Stomach (tissue), 9 donors: Measurements from ENCODE around the gene RBM38. TPM values are rescaled to one million over a fixed set of nuclear protein-coding genes. Genes with fewer than 3 reads are reported as not detected.

Experiments used
- DNase-seq, 2 donors: peaks; one replicate each; pipeline versions ENCODE4 v3.0.0 to v3.0.0-alpha.2; 2013 to 2019
- H3K27ac ChIP-seq, 5 donors: fragments of 200-600 bp in 4 of 5; sonication (generic) in 4 of 5; one replicate each; pipeline ENCODE4 v1.5.1; 2013 to 2019; ENCODE audit warnings: mild to moderate bottlenecking in 1 of 5, moderate library complexity in 1 of 5
- H3K27me3 ChIP-seq, 3 donors: fragments of 200-600 bp; sonication (generic); one replicate each; pipeline ENCODE4 v1.5.1; 2017 to 2019; ENCODE audit warnings: mixed run types in 1 of 3
- H3K36me3 ChIP-seq, 4 donors: fragments of 200-600 bp; sonication (generic); 1 replicate in 3 of 4; 2 replicates in 1 of 4; pipeline ENCODE4 v1.5.1; 2016 to 2019
- H3K4me1 ChIP-seq, 4 donors: fragments of 200-600 bp; sonication (generic); one replicate each; pipeline ENCODE4 v1.5.1; 2016 to 2019
- H3K4me3 ChIP-seq, 4 donors: fragments of 200-600 bp; sonication (generic) in 3 of 4; one replicate each; pipeline ENCODE4 v1.5.1; 2016 to 2019; ENCODE audit warnings: mild to moderate bottlenecking in 1 of 4
- H3K9me3 ChIP-seq, 4 donors: fragments of 200-600 bp; sonication (generic); one replicate each; pipeline ENCODE4 v1.5.1; 2016 to 2019
- EP300 ChIP-seq: sonication (generic); formaldehyde crosslinking; IDR thresholded peaks from one replicate; pipeline ENCODE4 v1.6.1; 2017; ENCODE audit warnings: antibody characterized with exemption
- POLR2A ChIP-seq, 4 donors: fragments of 450-650 bp; IDR thresholded peaks; one replicate each; pipeline ENCODE4 v1.6.1; 2016; ENCODE audit warnings: antibody characterized with exemption in 4 of 4, control low read depth in 2 of 4, mild to moderate bottlenecking in 1 of 4, moderate library complexity in 1 of 4
- POLR2AphosphoS5 ChIP-seq, 3 donors: sonication (generic); formaldehyde crosslinking; IDR thresholded peaks; one replicate each; pipeline ENCODE4 v1.6.1; 2016; ENCODE audit warnings: antibody characterized with exemption in 3 of 3
- WGBS, 5 donors: extraction: QIAGEN DNeasy Blood & Tissue Kit in 3 of 5; methylation state at CpG; one replicate each; pipeline versions ENCODE4 v1.1.5 to v1.1.7; 2013 to 2018; 5-methylcytosine and 5-hydroxymethylcytosine counted together
- intact Hi-C: fragments of 100-400 bp; cut with DNase I; formaldehyde crosslinking; loops from one replicate; pipeline ENCODE4 v1.15.1; 2023; ENCODE audit warnings: low total_unique reads
- polyA plus RNA-seq, 3 donors: library from polyadenylated mRNA; stranded (reverse); fragments of 200-250 nt; gene quantifications; one replicate each; pipeline ENCODE4 v1.2.3, GENCODE V29; 2013
- total RNA-seq, 5 donors: library from RNA; depleted of rRNA; stranded (reverse); fragments of >200 nt; gene quantifications; one replicate each; pipeline versions ENCODE4 v1.1.0 to v1.2.3, GENCODE V29; 2014 to 2016
- TF ChIP-seq, protein P1 (sequence below), 7 experiments: fragments of 450-650 bp in 4 of 7; fragments of 200-600 bp in 3 of 7; sonication (generic) in 3 of 7; IDR thresholded peaks; one replicate each; pipeline ENCODE4 v1.5.1; 2016 to 2019; ENCODE audit warnings: antibody characterized with exemption in 7 of 7, control low read depth in 2 of 7, mild to moderate bottlenecking in 1 of 7
- donor health status: healthy with polysubstance abuse.
- donor health status: Bipolar disorder and iron deficiency.
- donor health status: healthy.

Gene RBM38
- total and polyA plus RNA-seq, 8 donors = 5.3 to 37.8 (median 16.4) TPM

GRCh38 chr20:57393321-57394120, 2.3 kb downstream of the RBM38 start:
- Histone ChIP-seq H3K36me3 (peaks cover 9 to 51% (median 29%) of the 10 kb centered on the region in 4 donors), H3K4me3 (peak overlapping the region; percentile 70 to 94 (median 83))

GRCh38 chr20:57394121-57395082, 3.2 kb downstream of the RBM38 start:
- no peaks in the 10 kb centered on the region for H3K9me3 ChIP-seq
- no peak for DNase-seq
- no peak for TF ChIP-seq POLR2A (IDR thresholded peaks at IDR 0.05)
- TF ChIP-seq POLR2AphosphoS5 (IDR thresholded peaks at IDR 0.05) = no peak
- no peak for TF ChIP-seq EP300
- TF ChIP-seq, protein P1, sequence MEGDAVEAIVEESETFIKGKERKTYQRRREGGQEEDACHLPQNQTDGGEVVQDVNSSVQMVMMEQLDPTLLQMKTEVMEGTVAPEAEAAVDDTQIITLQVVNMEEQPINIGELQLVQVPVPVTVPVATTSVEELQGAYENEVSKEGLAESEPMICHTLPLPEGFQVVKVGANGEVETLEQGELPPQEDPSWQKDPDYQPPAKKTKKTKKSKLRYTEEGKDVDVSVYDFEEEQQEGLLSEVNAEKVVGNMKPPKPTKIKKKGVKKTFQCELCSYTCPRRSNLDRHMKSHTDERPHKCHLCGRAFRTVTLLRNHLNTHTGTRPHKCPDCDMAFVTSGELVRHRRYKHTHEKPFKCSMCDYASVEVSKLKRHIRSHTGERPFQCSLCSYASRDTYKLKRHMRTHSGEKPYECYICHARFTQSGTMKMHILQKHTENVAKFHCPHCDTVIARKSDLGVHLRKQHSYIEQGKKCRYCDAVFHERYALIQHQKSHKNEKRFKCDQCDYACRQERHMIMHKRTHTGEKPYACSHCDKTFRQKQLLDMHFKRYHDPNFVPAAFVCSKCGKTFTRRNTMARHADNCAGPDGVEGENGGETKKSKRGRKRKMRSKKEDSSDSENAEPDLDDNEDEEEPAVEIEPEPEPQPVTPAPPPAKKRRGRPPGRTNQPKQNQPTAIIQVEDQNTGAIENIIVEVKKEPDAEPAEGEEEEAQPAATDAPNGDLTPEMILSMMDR (IDR thresholded peaks at IDR 0.05) = no peak
- no peaks in the 10 kb centered on the region for H3K27me3 ChIP-seq
- WGBS, 5 donors = 58 to 81% (median 71%) methylated on average over 18 to 27 of the region's 27 CpGs
- H3K4me1 ChIP-seq = peaks cover 73 to 92% (median 88%) of the 10 kb centered on the region in 4 donors
- H3K36me3 ChIP-seq = peaks cover 9 to 51% (median 29%) of the 10 kb centered on the region in 4 donors
- H3K27ac ChIP-seq = peak overlapping the region in 4 of 5 donors; percentile 84 to 92 (median 88)
- H3K4me3 ChIP-seq = peak overlapping the region in 2 of 4 donors; percentile 13 to 94
- intact Hi-C loops = no loop called here

More at GRCh38 chr20:57393321-57394120, 2.3 kb downstream of the RBM38 start:
- Histone ChIP-seq H3K27me3 (no peaks in the 10 kb centered on the region), H3K4me1 (peaks cover 69 to 91% (median 87%) of the 10 kb centered on the region in 4 donors), H3K9me3 (no peaks in the 10 kb centered on the region), H3K27ac (peak overlapping the region in 4 of 5 donors; percentile 84 to 92 (median 88))
- WGBS, 5 donors = 72 to 78% (median 75%) methylated on average over 11 to 14 of the region's 14 CpGs
- peak in 1 of 2 donors; percentile 55 for DNase-seq
- TF ChIP-seq POLR2A (IDR thresholded peaks at IDR 0.05) (no peak), POLR2AphosphoS5 (IDR thresholded peaks at IDR 0.05) (no peak)
- intact Hi-C loops = no loop called here

DNA sequence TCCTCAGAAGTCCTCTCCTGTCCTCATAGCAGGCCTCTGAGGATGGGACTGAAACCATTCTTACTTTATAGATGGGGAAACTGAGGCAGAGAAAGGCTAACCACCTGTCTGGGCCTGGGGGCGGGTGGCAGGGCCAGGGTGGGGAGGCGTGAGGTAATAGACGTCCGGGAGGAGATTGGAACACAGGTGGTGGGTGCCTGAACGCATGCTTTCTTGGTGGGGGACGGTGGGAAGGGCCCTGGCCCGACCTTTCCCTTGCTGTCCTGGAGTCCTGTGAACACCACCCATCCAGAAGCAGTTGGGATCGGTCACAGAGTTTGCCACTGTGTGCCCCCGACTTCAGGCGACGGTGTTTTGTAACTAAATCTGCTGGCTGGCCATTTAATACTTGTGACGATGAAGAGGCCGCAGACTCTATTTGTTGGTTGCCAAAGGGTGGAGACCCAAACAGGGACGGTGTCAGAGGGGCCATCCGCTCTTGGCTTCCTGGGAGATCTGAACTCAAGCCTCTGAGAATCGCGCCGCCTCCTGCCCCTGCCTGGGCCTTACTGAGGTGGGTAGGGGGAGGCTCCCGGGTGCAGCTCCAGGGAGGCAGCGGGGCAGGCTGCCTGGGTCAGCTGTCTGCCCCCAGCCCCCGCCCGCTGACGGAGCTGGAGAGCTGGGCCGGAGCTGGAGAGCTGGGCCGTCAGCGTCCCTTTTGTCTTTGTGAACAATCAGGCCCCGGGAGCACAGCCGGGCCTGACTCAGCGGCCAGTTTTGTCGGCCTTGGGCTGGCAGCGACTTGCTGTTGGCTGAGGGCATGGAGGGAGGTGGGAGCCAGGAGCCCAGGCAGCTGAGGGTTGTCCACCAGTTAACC, 4.1 kb downstream of the RBM38 start:
- H3K36me3 ChIP-seq = peaks cover 9 to 57% (median 33%) of the 10 kb centered on the region in 4 donors
- peak overlapping the region; percentile 3 to 22 (median 14) for H3K4me3 ChIP-seq
- intact Hi-C loops = no loop called here
- peak overlapping the region; percentile 17 to 92 (median 84) for H3K27ac ChIP-seq
- H3K9me3 ChIP-seq = no peaks in the 10 kb centered on the region
- DNase-seq = peak; percentile 70 to 73
- WGBS, 5 donors = 35 to 62% (median 51%) methylated on average over 28 to 31 of the region's 31 CpGs
- peaks cover 76 to 92% (median 88%) of the 10 kb centered on the region in 4 donors for H3K4me1 ChIP-seq
- TF ChIP-seq, protein P1 (IDR thresholded peaks at IDR 0.05) = no peak
- TF ChIP-seq POLR2AphosphoS5 (IDR thresholded peaks at IDR 0.05) = peak in 2 of 3 donors; percentile 29 to 48
- H3K27me3 ChIP-seq = no peaks in the 10 kb centered on the region

- Histone ChIP-seq H3K4me1 (peaks cover 84 to 95% (median 89%) of the 10 kb centered on the region in 4 donors), H3K4me3 (peak overlapping the region in 1 of 4 donors; percentile 15), H3K27ac (peak overlapping the region in 4 of 5 donors; percentile 84 to 92 (median 88)), H3K27me3 (no peaks in the 10 kb centered on the region), H3K9me3 (no peaks in the 10 kb centered on the region), H3K36me3 (peaks cover 9 to 67% (median 43%) of the 10 kb centered on the region in 4 donors)
- DNase-seq = no peak
- 85 to 94% (median 88%) methylated on average over 14 to 16 of the region's 16 CpGs for WGBS, 5 donors
- TF ChIP-seq POLR2AphosphoS5 (IDR thresholded peaks at IDR 0.05) = no peak
- TF ChIP-seq POLR2A (IDR thresholded peaks at IDR 0.05) = no peak
- no peak for TF ChIP-seq EP300
- TF ChIP-seq, protein P1 (IDR thresholded peaks at IDR 0.05) = no peak
- intact Hi-C loops = no loop called here
Measured at GRCh38 chr20:57396212-57396983, 5.2 kb downstream of the RBM38 start.
